Mesodermal cell (in vitro differentiated cells): ENCODE data around the gene GBP4.

Source experiments
- H3K27ac ChIP-seq: 2 replicates; pipeline ENCODE4 v1.7.0; 2013; ENCODE audit warnings: mild to moderate bottlenecking, low read depth, low read length, moderate library complexity; ENCODE audit not compliant: severe bottlenecking
- H3K36me3 ChIP-seq: 2 replicates; pipeline ENCODE4 v1.7.1; 2013; ENCODE audit warnings: mild to moderate bottlenecking, low read length, moderate library complexity; ENCODE audit not compliant: control insufficient read depth, insufficient read depth
- H3K4me1 ChIP-seq: one replicate; pipeline ENCODE4 v1.7.1; 2013; ENCODE audit warnings: mild to moderate bottlenecking, low read length; ENCODE audit not compliant: insufficient read depth, control insufficient read depth, poor library complexity, severe bottlenecking
- H3K4me3 ChIP-seq: 2 replicates; pipeline ENCODE4 v1.7.0; 2013; ENCODE audit warnings: low read length, control low read depth, mild to moderate bottlenecking; ENCODE audit not compliant: insufficient read depth, poor library complexity, severe bottlenecking; ENCODE audit errors: extremely low read depth
- H3K9me3 ChIP-seq: 2 replicates; pipeline ENCODE4 v1.7.1; 2013; ENCODE audit warnings: mild to moderate bottlenecking, low read length, moderate library complexity; ENCODE audit not compliant: control insufficient read depth
- WGBS, 2 experiments: methylation state at CpG; one replicate each; pipeline ENCODE4 v1.1.5; 2013; ENCODE audit warnings: missing lambda C conversion rate in 2 of 2; ENCODE audit not compliant: insufficient coverage in 2 of 2; 5-methylcytosine and 5-hydroxymethylcytosine counted together

Gene GBP4

GRCh38 chr1:89146721-89147120, 52.0 kb downstream of the GBP4 start:
- H3K9me3 ChIP-seq, result no peaks in the 10 kb centered on the region
- H3K4me1 ChIP-seq, result no peaks in the 10 kb centered on the region
- no CpG with 5 or more reads among the region's 3 CpGs for WGBS, 2 experiments
- H3K4me3 ChIP-seq, result no peak overlapping the region
- no peaks in the 10 kb centered on the region for H3K36me3 ChIP-seq
- no peak overlapping the region for H3K27ac ChIP-seq

- no peak overlapping the region for H3K27ac ChIP-seq
- H3K9me3 ChIP-seq, result no peaks in the 10 kb centered on the region
- H3K4me1 ChIP-seq, result no peaks in the 10 kb centered on the region
- no peaks in the 10 kb centered on the region for H3K36me3 ChIP-seq
- H3K4me3 ChIP-seq, result no peak overlapping the region
- WGBS, 2 experiments, result no CpG with 5 or more reads among the region's 2 CpGs
Observed at GRCh38 chr1:89143484-89143883, 55.3 kb downstream of the GBP4 start.

- no peak overlapping the region for H3K4me3 ChIP-seq
- no peaks in the 10 kb centered on the region for H3K36me3 ChIP-seq
- no peaks in the 10 kb centered on the region for H3K4me1 ChIP-seq
- H3K27ac ChIP-seq, result no peak overlapping the region
- 89% methylated on average over 2 of the region's 4 CpGs; no CpG with 5 or more reads in 1 of the 2 experiments for WGBS, 2 experiments
- H3K9me3 ChIP-seq, result no peaks in the 10 kb centered on the region
Observed at GRCh38 chr1:89142160-89142559, 56.6 kb downstream of the GBP4 start.

- 100% methylated on average over 1 of the region's 1 CpG for WGBS, 2 experiments
- H3K27ac ChIP-seq, result no peak overlapping the region
- no peaks in the 10 kb centered on the region for H3K4me1 ChIP-seq
- no peaks in the 10 kb centered on the region for H3K9me3 ChIP-seq
- no peak overlapping the region for H3K4me3 ChIP-seq
- H3K36me3 ChIP-seq, result no peaks in the 10 kb centered on the region
Observed at GRCh38 chr1:89133747-89134146, 65.0 kb downstream of the GBP4 start.
